HepG2 (cell line): Measurements from ENCODE around the gene OSTF1. TPM values are rescaled to one million over a fixed set of nuclear protein-coding genes. Genes with fewer than 3 reads are reported as not detected.

Experiments used
- CEBPB ChIP-seq: IDR thresholded peaks from 2 replicates; pipeline ENCODE4 v1.6.1; 2011; ENCODE audit warnings: low read depth, low read length, improper control_type of control experiment, borderline replicate concordance
- CREB3 ChIP-seq: sonication (generic); formaldehyde crosslinking; IDR thresholded peaks from 2 replicates; pipeline ENCODE4 v1.5.0; 2020; ENCODE audit warnings: missing genetic modification reagents
- GTF2F1 ChIP-seq: fragments of 150-350 bp; IDR thresholded peaks from 2 replicates; pipeline ENCODE4 v1.6.1; 2014; ENCODE audit warnings: low read length
- HNF4G ChIP-seq, 2 experiments: sonication (generic) in 1 of 2; formaldehyde crosslinking in 1 of 2; IDR thresholded peaks; 2 replicates each; pipeline versions ENCODE4 v1.4.0 to v1.6.1; 2011 to 2020; ENCODE audit warnings: borderline replicate concordance in 2 of 2, low read depth in 2 of 2, mild to moderate bottlenecking in 2 of 2, low read length in 1 of 2, missing genetic modification reagents in 1 of 2, moderate library complexity in 1 of 2
- ZNF598 ChIP-seq: sonication (generic); formaldehyde crosslinking; IDR thresholded peaks from 2 replicates; pipeline ENCODE4 v1.5.1; 2020; ENCODE audit warnings: mild to moderate bottlenecking, missing genetic modification reagents, borderline replicate concordance
- ZSCAN29 ChIP-seq: sonication (generic); formaldehyde crosslinking; conservative IDR thresholded peaks from 2 replicates; pipeline ENCODE4 v1.4.0; 2020; ENCODE audit warnings: mild to moderate bottlenecking, missing genetic modification reagents
- polyA plus RNA-seq, 8 experiments: library from polyadenylated mRNA; depleted of rRNA in 3 of 8; stranded (reverse) in 7 of 8; unstranded in 1 of 8; fragments of >200 nt; fragmentation: Illumina TruSeq in 4 of 8; extraction: Trizol in 4 of 8; gene quantifications; 2 replicates each; pipeline versions ENCODE4 v1.2.1 to v1.2.3, GENCODE V29; 2011 to 2016; ENCODE audit warnings: low read depth in 4 of 8, missing spikeins in 1 of 8, mixed read lengths in 1 of 8; ENCODE audit not compliant: insufficient read depth in 1 of 8
- total RNA-seq, 5 experiments: library from RNA; depleted of rRNA; stranded (reverse); fragments of >200 nt; fragmentation: Illumina TruSeq; extraction: Trizol; gene quantifications; 2 replicates each; pipeline ENCODE4 v1.2.3, GENCODE V29; 2016; ENCODE audit warnings: low read depth in 1 of 5
- TF ChIP-seq, protein P1 (sequence below): sonication (generic); formaldehyde crosslinking; IDR thresholded peaks from 2 replicates; pipeline ENCODE4 v1.4.0; 2020; ENCODE audit warnings: missing genetic modification reagents
- TF ChIP-seq, protein P2 (sequence below): sonication (generic); formaldehyde crosslinking; IDR thresholded peaks from 2 replicates; pipeline ENCODE4 v1.4.0; 2020; ENCODE audit warnings: missing genetic modification reagents
- TF ChIP-seq, protein P3 (sequence below): sonication (generic); formaldehyde crosslinking; IDR thresholded peaks from 2 replicates; pipeline ENCODE4 v1.4.0; 2020; ENCODE audit warnings: missing genetic modification reagents

The OSTF1 gene
- total and polyA plus RNA-seq, 2 of the 13 experiments (the other 11 are each of a cell fraction or from before 2014, with no cell fraction given), result 16.8 to 39.0 TPM

- TF ChIP-seq ZSCAN29 (CRISPR knock-in tag), result no peak
- TF ChIP-seq, protein P1, sequence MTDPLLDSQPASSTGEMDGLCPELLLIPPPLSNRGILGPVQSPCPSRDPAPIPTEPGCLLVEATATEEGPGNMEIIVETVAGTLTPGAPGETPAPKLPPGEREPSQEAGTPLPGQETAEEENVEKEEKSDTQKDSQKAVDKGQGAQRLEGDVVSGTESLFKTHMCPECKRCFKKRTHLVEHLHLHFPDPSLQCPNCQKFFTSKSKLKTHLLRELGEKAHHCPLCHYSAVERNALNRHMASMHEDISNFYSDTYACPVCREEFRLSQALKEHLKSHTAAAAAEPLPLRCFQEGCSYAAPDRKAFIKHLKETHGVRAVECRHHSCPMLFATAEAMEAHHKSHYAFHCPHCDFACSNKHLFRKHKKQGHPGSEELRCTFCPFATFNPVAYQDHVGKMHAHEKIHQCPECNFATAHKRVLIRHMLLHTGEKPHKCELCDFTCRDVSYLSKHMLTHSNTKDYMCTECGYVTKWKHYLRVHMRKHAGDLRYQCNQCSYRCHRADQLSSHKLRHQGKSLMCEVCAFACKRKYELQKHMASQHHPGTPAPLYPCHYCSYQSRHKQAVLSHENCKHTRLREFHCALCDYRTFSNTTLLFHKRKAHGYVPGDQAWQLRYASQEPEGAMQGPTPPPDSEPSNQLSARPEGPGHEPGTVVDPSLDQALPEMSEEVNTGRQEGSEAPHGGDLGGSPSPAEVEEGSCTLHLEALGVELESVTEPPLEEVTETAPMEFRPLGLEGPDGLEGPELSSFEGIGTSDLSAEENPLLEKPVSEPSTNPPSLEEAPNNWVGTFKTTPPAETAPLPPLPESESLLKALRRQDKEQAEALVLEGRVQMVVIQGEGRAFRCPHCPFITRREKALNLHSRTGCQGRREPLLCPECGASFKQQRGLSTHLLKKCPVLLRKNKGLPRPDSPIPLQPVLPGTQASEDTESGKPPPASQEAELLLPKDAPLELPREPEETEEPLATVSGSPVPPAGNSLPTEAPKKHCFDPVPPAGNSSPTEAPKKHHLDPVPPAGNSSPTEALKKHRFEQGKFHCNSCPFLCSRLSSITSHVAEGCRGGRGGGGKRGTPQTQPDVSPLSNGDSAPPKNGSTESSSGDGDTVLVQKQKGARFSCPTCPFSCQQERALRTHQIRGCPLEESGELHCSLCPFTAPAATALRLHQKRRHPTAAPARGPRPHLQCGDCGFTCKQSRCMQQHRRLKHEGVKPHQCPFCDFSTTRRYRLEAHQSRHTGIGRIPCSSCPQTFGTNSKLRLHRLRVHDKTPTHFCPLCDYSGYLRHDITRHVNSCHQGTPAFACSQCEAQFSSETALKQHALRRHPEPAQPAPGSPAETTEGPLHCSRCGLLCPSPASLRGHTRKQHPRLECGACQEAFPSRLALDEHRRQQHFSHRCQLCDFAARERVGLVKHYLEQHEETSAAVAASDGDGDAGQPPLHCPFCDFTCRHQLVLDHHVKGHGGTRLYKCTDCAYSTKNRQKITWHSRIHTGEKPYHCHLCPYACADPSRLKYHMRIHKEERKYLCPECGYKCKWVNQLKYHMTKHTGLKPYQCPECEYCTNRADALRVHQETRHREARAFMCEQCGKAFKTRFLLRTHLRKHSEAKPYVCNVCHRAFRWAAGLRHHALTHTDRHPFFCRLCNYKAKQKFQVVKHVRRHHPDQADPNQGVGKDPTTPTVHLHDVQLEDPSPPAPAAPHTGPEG (CRISPR knock-in tag), result no peak
- no peak for TF ChIP-seq CEBPB
- no peak for TF ChIP-seq ZNF598 (CRISPR knock-in tag)
- no peak for TF ChIP-seq HNF4G (IDR thresholded peaks at IDR 0.05; ENCODE audit: borderline replicate concordance, low read depth, low read length)
- no peak for TF ChIP-seq HNF4G (CRISPR knock-in tag; IDR thresholded peaks at IDR 0.05; ENCODE audit: borderline replicate concordance, low read depth)
- TF ChIP-seq, protein P2, sequence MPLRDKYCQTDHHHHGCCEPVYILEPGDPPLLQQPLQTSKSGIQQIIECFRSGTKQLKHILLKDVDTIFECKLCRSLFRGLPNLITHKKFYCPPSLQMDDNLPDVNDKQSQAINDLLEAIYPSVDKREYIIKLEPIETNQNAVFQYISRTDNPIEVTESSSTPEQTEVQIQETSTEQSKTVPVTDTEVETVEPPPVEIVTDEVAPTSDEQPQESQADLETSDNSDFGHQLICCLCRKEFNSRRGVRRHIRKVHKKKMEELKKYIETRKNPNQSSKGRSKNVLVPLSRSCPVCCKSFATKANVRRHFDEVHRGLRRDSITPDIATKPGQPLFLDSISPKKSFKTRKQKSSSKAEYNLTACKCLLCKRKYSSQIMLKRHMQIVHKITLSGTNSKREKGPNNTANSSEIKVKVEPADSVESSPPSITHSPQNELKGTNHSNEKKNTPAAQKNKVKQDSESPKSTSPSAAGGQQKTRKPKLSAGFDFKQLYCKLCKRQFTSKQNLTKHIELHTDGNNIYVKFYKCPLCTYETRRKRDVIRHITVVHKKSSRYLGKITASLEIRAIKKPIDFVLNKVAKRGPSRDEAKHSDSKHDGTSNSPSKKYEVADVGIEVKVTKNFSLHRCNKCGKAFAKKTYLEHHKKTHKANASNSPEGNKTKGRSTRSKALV, result no peak
- no peak for TF ChIP-seq GTF2F1
- TF ChIP-seq, protein P3, sequence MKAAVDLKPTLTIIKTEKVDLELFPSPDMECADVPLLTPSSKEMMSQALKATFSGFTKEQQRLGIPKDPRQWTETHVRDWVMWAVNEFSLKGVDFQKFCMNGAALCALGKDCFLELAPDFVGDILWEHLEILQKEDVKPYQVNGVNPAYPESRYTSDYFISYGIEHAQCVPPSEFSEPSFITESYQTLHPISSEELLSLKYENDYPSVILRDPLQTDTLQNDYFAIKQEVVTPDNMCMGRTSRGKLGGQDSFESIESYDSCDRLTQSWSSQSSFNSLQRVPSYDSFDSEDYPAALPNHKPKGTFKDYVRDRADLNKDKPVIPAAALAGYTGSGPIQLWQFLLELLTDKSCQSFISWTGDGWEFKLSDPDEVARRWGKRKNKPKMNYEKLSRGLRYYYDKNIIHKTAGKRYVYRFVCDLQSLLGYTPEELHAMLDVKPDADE (CRISPR knock-in tag), result no peak
- no peak for TF ChIP-seq CREB3 (CRISPR knock-in tag)
Observed at GRCh38 chr9:75170898-75171360, 82.6 kb downstream of the OSTF1 start (continued).
